GM18907 (cell line): ENCODE results near the gene NKX1-1.
"Not testable (repeated sequence)": the region's sequence is repeated elsewhere in the genome, so short reads cannot be mapped to it uniquely, and the experiment has no call there.

ENCODE experiments used
- ATAC-seq: cut with Tn5 transposase; IDR thresholded peaks from one replicate; pipeline ENCODE4 v1.9.1; 2021; ENCODE audit warnings: mild to moderate bottlenecking, moderate library complexity; ENCODE audit not compliant: unreplicated experiment

The NKX1-1 gene

DNA sequence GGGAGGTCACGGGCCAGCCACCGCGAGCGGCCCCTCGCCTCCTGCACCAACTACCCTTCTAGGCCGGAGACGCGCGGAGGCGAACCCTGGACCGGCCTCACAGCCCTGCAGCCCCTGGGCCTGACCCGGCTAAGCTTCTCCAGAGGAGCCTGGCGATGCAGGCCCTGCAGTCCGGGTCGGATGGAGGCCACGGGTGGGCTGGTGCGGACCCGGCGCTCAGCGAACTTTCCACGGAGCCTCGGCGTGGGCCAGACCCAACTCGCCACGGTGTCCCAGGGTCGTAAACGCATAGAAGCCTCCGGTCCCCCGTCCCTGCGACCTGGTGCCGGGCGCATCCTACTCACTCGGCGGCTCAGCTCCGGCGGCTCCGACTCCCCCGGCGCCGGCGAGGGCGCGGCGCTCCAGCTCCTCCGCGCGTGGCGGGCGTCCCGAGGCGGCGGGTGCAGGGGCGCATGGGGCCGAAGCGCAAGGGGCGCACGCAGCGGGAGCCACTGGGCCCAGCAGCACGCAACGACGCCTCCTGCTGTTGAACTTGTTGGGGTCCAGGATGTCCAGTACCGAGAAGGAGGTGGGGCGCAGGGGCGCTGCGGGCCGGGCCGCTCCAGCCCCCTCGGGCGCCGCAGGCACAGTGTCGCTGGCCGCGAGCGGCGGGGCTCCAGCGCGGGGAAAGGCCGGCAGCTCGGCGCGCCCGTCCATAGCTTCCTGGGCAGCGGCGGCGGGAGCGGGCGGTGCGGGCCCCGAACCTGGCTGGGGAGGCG lies 427 bp downstream of the NKX1-1 start:
- no peak for ATAC-seq

DNA sequence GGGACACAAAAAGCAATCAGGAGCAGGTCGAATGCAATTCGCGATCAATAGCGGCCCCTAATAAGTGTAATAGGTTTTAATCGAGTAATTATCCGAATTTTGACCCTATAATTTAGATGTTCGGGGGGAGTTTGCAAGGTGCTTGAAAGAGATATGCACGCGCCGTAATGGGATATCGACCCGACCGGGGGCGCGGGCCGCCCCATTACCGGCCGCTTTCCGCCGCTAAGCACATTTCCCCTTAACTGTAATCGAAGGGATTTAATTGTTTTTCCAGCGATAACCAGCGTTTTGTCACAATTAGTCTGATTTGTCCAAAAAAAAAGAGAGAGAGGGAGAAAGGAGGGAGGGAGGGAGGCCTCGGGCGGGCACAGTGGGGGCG lies 997 bp downstream of the NKX1-1 start:
- ATAC-seq, result no peak

DNA sequence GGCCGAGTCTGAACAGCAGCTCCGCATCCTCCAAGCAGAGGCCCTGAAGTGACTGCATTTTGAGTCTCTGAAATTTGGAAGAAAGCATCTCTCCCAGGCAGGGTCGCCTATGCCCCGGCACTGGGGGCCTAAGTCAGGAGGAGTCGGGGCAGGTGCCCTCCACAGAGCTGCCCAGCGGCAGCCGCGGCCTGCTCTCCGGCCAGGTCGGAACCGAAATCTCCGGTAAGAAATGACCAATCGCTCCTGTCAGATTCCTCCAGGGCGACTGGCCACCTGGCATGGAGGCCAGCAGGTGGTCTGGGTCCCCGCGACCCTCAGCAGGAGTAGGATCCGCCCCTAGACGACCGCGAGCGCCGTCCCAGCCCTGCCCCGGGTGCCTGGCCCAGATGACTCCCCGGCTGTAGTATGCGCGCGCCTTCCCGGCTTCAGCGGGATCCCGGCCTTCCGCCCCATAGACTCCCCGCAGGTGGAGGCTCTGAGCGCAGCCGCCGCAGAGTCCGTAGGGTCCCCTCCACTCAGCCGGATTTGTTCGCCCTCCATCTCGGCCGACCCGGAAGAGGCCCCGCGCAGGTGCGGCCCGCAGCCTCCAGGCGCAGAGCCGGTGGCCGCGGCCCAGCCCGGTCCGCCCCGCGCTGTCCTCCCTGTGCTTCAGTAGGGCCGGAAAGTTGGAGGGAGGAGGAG lies 1.5 kb downstream of the NKX1-1 start:
- ATAC-seq, result no peak

DNA sequence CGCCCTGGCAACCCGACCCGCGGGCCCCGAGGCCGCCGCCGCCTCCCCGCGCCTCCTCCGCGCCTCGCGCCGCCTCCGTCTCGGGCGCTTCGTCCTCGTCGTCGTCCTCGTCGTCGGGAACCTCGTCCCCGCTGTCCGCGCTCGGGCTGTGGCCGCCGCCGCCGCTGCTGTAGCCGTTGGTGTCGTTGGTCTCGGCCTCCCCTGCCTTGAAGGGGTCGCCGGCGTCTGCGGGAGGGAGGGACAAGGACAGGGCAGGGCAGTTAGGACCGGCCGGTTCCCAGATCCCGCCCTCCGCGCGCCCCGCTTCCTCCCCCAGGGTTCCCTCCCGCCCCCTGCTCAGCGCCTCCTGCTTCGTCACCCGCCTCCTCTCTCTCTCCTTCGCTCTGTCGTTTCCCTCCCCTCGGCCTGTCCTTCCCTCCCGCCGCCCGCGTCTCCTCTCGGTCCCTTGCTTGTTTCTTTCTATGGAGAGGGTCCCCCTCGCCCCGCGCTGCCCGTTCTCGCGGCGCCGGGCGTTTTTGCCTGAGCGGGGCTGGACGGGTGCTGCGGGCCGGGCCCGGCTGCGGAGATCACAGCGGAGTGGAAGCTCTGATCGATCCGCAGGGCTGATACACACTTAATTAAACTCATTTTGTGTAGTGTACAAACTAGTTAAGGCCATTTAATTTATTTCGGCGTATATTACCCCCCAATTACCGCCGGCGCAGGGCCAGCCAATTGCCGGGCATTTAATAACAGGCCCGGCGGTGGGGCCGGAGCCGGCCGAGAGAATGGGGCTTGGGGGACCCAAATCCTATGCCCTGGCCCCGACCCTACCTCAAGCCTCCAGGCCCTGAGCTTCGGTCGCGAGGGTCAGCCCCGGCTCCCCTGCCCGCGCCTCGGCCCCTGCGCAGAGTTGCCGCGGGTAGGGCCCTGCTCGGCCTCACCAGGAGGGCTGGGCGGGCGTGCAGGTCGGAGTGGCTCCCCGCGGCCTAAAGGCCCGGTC lies 2.4 kb downstream of the NKX1-1 start:
- ATAC-seq, result no peak

DNA sequence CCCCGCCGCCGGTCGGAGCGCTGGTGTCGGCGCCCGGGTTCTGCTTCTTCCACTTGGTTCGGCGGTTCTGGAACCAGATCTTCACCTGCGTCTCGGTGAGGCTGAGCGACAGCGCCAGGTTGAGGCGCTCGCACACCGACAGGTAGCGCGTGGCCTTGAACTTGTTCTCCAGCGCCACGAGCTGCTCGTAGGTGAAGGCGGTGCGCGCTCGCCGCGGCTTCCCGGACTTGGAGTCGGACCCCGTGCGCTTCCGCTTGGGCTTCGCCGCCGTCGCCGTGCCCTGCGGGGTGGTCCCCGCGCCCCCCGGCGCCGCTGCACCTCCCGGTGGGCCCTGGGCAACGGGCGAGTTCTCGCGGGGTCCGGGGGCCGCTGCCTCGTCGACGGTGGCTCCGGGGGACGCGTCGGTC lies 3.1 kb downstream of the NKX1-1 start:
- ATAC-seq, result no peak

DNA sequence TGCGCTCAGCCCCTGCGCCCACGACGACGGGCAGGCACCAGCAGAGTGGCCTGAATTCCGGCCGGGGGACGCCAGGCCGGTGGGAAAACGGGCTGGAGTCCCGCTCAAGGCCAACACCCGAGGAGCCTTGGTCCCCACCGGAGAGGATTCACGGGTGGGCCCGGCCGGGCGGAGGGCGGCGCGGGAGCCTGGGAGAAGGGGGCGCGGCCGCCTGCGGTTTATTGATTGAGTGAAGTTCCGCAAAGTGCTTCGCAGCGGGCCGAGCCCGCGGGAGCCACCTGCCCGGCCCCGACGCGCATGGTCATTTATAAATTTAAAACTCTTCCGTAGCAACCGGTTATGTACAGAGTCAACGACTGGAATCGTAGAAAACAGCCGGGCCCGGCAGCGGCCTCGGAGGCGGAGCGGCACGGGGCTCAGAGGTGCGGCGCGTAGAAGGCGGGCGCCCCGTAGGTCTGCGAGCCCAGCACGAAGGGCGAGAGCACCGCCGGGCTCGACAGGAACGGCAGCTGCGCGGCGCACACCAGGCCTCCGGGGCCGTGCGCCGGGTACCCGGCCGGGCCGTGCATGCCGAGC lies 3.6 kb downstream of the NKX1-1 start:
- no peak for ATAC-seq

GRCh38 chr4:1402021-1402515 lies 4.2 kb downstream of the NKX1-1 start:
- no peak for ATAC-seq

GRCh38 chr4:1401409-1402020 lies 4.7 kb downstream of the NKX1-1 start:
- ATAC-seq, result no peak

DNA sequence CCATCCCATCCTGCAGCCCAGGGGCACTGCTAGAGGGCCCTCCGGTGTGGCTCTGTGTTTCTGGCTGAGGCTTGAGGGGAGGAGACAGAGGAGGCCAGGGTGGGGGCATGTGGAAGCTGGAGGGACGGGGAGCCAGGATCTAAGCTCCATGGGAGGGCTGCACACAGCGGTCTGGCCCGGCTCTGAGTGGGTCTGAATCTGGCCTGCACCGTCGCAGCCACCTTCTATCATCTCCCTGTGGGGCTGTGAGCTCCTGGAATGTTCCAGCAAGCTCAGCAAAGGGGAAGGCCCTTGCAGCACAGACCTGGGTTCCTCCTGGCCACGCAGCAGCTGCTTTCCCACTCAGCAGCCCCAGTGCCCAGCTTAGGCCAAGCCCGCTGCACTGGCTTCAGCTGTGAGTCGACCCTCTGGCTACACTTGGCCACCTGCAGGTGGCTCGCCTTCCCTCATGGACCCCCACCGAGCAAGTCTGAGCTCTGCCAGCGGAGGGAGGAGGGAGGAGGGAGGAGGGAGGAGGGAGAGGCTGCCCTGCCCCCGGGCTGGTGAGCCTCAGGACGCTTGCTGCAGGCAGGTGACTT lies 5.3 kb downstream of the NKX1-1 start:
- ATAC-seq, result no peak

- no peak for ATAC-seq
These were observed 5.9 kb downstream of the NKX1-1 start for GRCh38 chr4:1400191-1400805.

- ATAC-seq, result no peak
These were observed 6.6 kb downstream of the NKX1-1 start for GRCh38 chr4:1399508-1400190.

DNA sequence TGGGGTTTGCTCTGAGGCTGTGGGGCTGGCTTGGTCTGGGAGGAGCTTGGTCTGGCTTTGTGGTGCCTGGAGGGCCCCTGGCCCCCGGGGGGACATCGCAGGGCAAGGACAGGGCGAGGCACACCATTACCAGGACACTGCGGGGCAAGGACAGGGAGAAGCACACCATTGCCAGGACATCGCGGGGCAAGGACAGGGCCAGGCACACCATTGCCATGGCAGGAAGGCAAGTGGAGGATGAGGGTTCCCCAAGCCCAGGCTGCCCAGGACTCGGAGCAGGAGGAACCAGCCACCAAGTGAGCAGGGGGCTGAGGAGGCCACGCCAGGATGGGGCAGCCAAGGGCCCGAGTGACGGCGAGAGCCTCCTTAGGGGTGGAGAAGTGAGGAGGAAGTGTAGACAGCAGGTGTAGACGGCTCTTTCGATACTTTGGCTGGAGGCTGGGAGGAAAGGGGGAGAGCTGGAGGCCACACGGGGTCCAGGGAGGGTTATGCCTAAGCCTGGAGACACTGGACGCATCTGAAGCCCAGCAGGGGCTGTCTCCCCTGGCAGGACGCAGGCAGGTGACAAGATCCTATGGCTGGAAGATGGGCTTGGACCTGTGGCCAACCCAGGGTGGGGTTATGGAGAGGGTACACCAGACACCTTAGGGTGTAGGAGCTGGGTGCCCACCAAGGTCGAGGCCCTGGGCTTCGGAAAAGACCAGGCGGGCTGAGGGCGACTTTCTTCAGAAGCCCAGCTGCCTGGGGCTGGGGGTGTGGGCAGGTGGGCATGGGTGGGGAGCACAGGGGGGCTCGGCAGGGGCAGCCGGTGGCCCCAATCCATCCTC lies 7.3 kb downstream of the NKX1-1 start:
- no peak for ATAC-seq

DNA sequence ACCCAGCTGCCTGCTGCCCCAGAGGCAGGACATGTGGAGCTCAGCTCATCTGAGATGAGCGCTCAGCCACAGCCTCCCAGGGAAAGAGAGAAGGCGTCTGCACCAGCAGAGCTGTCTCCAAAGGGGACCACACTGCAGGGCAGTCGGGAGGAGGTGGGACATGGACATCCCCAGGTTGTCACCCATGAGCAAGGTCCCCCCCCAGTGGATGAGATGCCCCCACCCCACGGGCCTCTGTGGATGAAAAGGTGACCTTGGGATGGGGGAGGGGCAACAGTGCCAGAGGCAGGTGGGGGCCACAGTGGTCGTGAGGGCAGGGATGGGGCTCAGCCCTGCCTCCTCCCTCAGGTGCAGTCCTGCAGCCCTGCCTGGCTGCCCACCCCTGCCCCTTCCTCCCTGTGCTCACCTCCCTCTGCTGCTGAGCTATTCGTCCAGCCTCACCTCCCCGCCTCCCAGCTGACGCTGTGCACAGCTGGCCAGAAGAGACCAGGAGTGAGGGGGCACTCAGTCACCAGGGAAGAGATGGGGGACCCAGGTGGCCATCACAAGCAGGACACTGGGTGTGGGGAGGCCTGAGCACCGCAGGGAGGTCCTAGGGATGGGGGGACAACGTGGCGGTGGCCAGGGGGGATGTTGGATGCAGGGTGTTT lies 9.3 kb downstream of the NKX1-1 start:
- no peak for ATAC-seq

DNA sequence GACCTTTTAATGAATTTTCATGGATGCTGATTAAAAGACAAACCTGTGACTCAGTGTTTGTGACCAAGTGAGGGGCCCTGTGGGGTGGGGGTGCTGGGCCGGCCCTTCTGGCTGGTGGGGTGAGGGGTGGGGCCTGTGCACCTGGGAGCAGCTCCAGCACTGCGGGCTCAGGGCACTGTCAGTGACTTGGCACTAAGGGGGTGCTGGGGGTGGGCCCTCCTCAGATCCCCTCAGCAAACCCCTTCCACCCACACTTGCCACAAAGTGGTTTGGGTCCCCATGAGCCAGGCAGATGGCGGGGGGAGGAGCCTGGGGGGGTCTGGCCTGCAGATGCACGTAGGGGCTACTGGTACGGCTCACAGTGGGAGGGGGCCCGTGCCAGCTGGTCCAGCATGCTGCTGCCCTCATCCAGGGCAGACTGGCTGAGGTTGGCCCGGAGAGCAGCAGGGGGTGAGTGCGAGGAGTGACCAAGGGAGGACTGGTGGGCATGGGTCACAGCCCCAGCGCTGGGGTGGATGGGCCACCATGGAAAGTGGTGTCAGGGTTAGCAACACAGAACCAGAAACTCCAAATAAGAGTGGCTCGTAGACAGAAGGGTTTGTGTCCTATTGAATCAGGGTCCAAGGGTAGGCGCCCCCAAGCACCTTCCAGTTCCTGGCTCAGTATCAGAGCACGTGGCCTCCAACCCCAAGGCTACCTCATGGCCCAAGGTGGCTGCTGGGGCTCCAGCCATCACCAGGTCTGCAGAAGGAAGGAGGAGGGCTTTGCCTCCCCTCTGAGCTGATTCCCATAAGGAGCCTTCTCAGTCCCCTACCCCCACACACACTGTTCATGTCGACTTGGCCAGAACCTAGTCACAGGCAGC lies 10.1 kb downstream of the NKX1-1 start:
- no peak for ATAC-seq

GRCh38 chr4:1395389-1395820 lies 10.8 kb downstream of the NKX1-1 start:
- not testable (repeated sequence) for ATAC-seq

- not testable (repeated sequence) for ATAC-seq
These were observed 11.5 kb downstream of the NKX1-1 start for GRCh38 chr4:1394554-1395388.
